Stimulated activated CD4-positive, alpha-beta T cell treated with anti-CD3 and anti-CD28 coated beads, TNF-alpha, amount 100 ng/mL, for 1 hour (primary cell): ENCODE results near the gene IPO11.
"Not testable (repeated sequence)": the region's sequence is repeated elsewhere in the genome, so short reads cannot be mapped to it uniquely, and the experiment has no call there.

Experiments used
- DNase-seq, 3 donors: peaks; one replicate each; pipeline ENCODE4 v3.0.0-alpha.2; 2020; ENCODE audit warnings: low read depth in 3 of 3, low spot score in 1 of 3

Gene IPO11

GRCh38 chr5:62448528-62448927, 36.0 kb downstream of the IPO11 start:
- DNase-seq, result no peak

GRCh38 chr5:62450259-62450658, 37.7 kb downstream of the IPO11 start:
- no peak for DNase-seq

DNA sequence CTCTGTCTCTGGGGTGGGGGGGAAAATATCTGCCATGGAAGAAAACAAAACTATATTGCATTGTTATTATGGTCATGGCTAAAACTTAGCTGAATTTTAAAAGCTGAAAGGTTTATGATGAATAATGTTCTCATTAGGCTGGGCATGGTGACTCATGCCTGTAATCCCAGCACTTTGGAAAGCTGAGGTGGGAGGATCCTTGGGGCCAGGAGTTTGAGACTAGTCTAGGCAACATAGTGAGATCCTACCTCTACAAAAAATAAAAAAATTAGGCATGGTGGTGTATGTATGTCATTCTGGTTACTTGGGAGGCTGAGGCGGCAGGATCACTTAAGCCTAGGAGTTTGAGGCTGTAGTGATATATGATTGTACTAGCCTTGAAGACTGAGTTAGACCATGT, 44.5 kb downstream of the IPO11 start:
- DNase-seq, result no peak

- no peak for DNase-seq
These were observed 48.0 kb downstream of the IPO11 start for GRCh38 chr5:62460578-62460983.

GRCh38 chr5:62461561-62461960, 49.0 kb downstream of the IPO11 start:
- DNase-seq, result no peak

DNA sequence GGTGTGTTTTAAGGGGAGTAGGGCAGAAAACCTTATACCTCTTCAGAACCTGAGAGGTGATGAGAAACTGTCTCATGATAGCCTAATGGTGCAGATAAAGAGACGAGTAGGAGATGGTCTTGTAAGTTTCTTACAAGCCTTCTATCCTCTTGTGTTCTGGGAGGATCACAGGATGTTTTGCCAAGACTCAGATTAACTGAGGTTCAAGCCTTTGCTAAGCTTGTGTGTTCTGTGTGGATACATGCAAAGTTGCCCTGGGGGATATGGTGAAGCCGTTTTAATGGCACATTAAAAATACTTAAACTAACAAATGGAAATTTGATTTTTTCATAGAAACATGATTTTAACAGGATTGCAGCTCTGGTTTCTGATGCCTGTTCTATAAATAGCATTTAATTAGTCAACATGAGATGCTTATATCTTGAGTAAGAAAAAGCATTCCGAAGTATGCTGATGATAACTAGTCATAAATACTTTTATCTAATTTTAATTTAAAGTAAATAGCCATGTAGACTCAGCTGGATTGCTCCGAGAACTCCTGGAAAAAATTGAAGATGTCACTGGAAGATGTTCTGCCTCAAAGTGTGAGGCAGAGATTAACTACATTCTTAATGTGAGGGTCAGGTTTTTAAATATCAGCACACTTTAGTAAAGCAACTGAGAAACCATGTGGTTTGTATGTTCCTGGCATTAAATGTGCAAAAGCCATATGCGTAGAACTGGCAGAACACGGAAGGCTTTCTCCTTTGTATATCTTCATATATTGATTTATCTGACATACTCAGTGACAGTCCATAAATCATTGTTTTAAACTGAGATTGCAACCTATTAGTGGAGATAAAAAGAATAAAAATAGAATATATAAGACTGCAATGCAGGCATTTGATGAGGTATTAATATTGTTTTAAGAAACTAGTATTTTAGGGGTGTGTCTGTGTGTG, 53.7 kb downstream of the IPO11 start:
- DNase-seq, result no peak

DNA sequence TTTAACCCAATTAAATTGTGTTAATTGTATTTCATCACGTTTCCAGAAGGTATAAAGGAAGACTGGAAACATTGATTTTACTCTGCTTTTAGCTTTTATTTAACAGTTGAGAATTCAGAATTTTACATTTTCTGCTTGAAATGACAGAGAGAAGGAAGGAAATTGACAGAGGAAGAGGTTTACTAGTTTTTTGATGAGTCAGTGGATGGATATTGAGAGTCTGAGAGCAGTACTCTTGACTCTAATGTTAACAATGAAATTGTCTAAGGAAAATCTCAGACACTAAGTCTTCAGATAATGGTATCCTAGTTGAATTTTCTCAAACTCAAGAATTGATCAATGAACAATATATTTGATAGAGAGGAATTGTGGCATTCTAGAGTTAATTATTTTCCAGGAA, 60.6 kb downstream of the IPO11 start:
- DNase-seq, result no peak

- DNase-seq, result no peak
These were observed 62.5 kb downstream of the IPO11 start for GRCh38 chr5:62475072-62475471.

GRCh38 chr5:62477801-62478200, 65.2 kb downstream of the IPO11 start:
- no peak for DNase-seq

DNA sequence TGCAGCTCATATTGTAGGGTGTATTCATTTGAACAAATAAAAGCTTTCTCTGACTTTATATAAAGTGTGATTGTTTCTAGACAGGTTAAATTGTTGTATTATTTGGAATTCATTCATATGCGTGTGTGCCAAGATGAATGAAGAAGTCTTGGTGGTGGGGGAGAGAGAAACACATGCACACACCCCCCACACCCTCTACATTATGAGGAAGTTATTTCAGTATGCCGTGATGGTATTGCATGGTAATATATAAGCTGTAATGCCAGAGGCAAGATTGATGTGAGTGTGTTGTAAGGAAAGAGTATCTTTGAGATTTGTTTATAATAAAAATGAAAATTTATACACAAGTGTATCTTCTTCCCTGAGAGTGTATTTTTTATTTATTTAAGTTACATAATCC, 71.0 kb downstream of the IPO11 start:
- no peak for DNase-seq

DNA sequence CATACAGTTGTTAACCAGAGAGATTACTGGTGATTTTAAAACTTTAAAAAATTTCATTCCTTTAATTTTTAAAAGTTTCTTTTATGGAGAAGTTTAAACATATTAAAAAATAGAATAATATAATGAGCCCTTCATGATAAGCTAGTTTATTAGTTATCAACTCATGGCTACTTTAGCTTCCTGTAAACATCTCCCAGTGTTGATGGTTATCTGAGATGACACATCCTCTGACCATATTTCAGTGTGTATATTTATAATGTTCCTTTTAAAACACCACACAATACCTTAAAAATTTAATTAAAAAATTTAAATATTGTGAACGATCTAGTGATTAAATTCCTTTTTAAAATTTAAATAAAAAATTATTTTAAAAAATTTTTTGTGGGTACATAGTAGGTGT, 74.1 kb downstream of the IPO11 start:
- DNase-seq, result no peak

- no peak for DNase-seq
These were observed 76.0 kb downstream of the IPO11 start for GRCh38 chr5:62488531-62488930.

GRCh38 chr5:62489471-62489870, 76.9 kb downstream of the IPO11 start:
- no peak for DNase-seq

DNA sequence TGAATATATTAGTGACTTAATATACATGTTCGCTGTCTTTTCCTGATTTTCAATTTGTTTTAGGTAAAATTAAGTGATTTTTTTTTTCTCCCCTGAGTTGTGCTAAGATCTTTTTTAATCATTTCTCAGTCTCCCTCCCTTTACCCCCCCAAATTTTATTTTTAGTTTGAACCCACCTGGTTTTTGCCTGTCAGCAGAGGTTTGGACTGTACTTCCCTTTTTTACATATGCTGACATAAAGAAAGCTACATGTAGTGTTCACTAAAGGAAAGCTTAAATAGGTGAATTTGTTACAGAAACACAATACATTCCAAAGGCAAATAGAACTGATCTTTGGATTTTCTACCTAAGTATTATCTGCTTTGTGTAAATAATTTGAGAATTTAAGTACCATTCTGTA, 82.2 kb downstream of the IPO11 start:
- DNase-seq, result no peak

GRCh38 chr5:62496876-62497275, 84.3 kb downstream of the IPO11 start:
- no peak for DNase-seq

- DNase-seq, result no peak
These were observed 86.4 kb downstream of the IPO11 start for GRCh38 chr5:62498961-62499360.

- DNase-seq, result no peak
These were observed 87.2 kb downstream of the IPO11 start for GRCh38 chr5:62499756-62500155.

DNA sequence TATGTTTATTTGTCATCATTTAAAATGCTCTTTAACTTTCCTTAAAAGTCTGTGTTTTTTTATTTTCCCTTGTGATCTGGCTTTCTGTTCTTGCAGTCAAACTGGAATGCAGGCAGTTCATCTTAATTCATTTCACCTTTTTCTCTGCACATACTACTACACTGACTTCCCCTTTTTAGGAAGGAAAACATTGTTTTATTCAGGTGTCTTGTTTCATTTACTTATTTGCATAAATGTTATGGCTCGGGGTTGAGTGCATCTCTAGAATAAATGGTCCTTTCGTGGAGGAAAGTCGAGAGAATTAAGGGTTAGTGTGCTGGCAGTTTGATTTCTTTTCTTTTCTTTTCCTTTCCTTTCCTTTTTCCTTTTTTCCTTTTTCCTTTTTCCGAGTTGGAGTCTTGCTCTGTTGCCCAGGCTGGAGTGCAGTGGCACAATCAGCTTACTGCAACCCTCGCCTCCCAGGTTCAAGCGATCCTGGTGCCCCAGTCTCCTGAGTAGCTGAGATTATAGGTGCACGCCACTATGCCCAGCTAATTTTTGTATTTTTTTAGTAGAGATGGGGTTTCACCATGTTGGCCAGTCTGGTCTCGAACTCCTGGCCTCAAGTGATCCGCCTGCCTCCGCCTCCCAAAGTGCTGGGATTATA, 90.0 kb downstream of the IPO11 start:
- DNase-seq, result no peak

- no peak for DNase-seq
These were observed 91.6 kb downstream of the IPO11 start for GRCh38 chr5:62504129-62504528.

DNA sequence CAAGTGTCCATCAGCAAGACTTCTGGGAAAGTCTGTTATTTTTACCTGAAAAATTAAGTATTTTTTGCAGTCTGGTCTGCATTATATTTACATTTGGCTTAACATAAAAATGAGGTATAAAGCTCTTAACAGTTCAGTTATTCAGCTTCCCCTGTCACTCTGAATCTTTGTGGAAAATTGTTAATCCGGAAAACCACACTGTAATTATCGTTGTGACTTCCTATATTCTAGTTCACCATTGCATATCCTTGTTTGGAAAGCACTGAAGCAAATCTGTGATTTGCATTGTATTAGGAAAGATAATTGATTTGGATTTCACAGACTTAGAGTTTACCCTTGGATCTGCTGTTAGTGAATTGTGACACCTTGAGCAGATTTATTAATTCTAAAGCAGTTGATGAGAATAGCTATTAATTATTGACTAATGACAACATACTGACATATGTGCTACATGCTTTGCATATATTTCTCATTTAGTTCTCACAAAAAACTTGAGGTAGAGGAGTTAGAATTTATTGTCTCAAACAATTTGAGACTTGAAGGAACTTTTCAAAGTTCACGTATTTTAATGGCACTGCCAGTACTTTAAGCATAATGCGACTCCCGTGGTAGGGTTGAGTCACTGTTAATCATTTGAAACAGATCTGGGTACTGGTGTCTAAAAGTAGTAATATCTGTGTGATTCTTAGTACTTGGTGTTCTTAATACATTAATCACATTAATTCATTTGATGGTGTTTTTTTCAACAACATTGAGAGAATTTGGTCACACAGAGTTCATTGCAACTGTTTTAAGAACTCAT, 94.3 kb downstream of the IPO11 start:
- no peak for DNase-seq

DNA sequence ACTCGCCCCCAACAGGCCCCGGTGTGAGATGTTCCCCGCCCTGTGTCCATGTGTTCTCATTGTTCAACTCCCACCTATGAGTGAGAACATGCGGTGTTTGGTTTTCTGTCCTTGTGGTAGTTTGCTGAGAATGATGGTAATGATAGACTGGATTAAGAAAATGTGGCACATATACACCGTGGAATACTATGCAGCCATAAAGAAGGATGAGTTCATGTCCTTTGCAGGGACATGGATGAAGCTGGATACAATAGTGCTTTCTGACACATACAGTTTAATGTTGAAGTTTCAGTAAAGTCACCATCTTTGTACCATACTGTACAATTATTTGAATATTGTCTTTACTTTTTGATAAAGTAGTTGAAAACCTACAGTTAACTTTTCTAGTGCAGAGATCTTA, 96.2 kb downstream of the IPO11 start:
- not testable (repeated sequence) for DNase-seq

DNA sequence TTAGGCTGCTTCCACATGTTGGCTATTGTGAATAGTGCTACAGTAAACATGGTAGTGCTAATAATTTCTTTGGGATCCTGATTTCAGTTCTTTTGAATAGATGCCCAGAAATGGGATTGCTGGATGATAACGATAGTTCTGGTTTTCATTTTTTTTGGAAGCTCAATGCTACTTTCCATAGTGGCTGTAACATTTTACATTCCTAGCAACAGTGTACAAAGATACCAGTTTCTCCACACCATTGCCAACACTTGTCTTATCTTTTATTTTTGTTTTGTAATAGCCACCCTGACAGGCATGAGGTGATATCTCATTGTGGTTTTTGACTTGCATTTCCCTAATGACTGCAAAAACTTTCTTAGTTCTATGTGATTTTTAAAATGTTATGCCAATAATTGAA, 97.2 kb downstream of the IPO11 start:
- no peak for DNase-seq
